B cell (primary cell): ENCODE measurements around the gene PTPRN2. TPM values are rescaled to one million over a fixed set of nuclear protein-coding genes. Genes with fewer than 3 reads are reported as not detected.

ENCODE experiments used
- ATAC-seq: fragments of 200-7000 bp; cut with Tn5 transposase; one replicate; pipeline ENCODE4 v1.10.0; 2021; ENCODE audit warnings: low read depth, mild to moderate bottlenecking, moderate number of reproducible peaks, moderate library complexity
- CTCF ChIA-PET: fragments of 350-600 bp; sonication (Branson Sonifier 250); formaldehyde crosslinking; loops from one replicate; lab custom pipeline; 2021; ENCODE audit warnings: antibody characterized with exemption, inconsistent platforms; lab: Charles Lee
- POLR2A ChIA-PET: fragments of 350-600 bp; sonication (Branson Sonifier 250); formaldehyde crosslinking; loops from one replicate; lab custom pipeline; 2021; ENCODE audit warnings: antibody characterized with exemption; lab: Charles Lee
- DNase-seq: peaks from one replicate; pipeline ENCODE4 v3.0.0; 2013
- H2AFZ ChIP-seq: 2 replicates; pipeline ENCODE4 v1.6.1; 2012; ENCODE audit warnings: mild to moderate bottlenecking, low read depth, low read length; ENCODE audit not compliant: insufficient read depth, poor library complexity, severe bottlenecking
- H3K27ac ChIP-seq, 2 donors: 1 replicate in 1 of 2; 2 replicates in 1 of 2; pipeline ENCODE4 v1.5.1; 2012 to 2013; ENCODE audit warnings: low read length in 2 of 2, mild to moderate bottlenecking in 2 of 2, moderate library complexity in 1 of 2
- H3K27me3 ChIP-seq, 4 experiments: fragments of 200-600 bp in 1 of 4; sonication (generic) in 1 of 4; replicated peaks in 1 of 4; 1 replicate in 2 of 4; 2 replicates in 2 of 4; pipeline versions ENCODE4 v1.6.1 to v1.7.0; 2013 to 2016; ENCODE audit warnings: low read length in 3 of 4, mild to moderate bottlenecking in 2 of 4, mixed read lengths in 1 of 4, moderate library complexity in 1 of 4; ENCODE audit not compliant: insufficient read depth in 4 of 4, control insufficient read depth in 3 of 4; ENCODE audit errors: control extremely low read depth in 1 of 4
- H3K36me3 ChIP-seq, 2 experiments: replicated peaks in 1 of 2; 1 replicate in 1 of 2; 2 replicates in 1 of 2; pipeline versions ENCODE4 v1.6.1 to v1.7.1; 2013; ENCODE audit warnings: low read length in 1 of 2; ENCODE audit not compliant: insufficient read depth in 2 of 2, control insufficient read depth in 1 of 2; ENCODE audit errors: control extremely low read depth in 1 of 2, extremely low read depth in 1 of 2
- H3K4me1 ChIP-seq, 2 donors: fragments of 200-600 bp in 1 of 2; sonication (generic) in 1 of 2; 1 replicate in 1 of 2; 2 replicates in 1 of 2; pipeline versions ENCODE4 v1.5.1 to v1.6.1; 2013 to 2017; ENCODE audit warnings: low read length in 2 of 2; ENCODE audit not compliant: control insufficient read depth in 2 of 2, insufficient read depth in 2 of 2
- H3K4me2 ChIP-seq: replicated peaks from 2 replicates; pipeline ENCODE3; 2012; ENCODE audit warnings: mild to moderate bottlenecking, low read depth, low read length; ENCODE audit not compliant: poor library complexity, severe bottlenecking
- H3K4me3 ChIP-seq, 5 experiments: fragments of 200-600 bp in 1 of 5; sonication (generic) in 1 of 5; 1 replicate in 3 of 5; 2 replicates in 2 of 5; pipeline versions ENCODE4 v1.5.1 to v1.7.0; 2011 to 2016; ENCODE audit warnings: low read length in 4 of 5, mild to moderate bottlenecking in 4 of 5, low read depth in 2 of 5, control low read depth in 1 of 5, moderate library complexity in 1 of 5; ENCODE audit not compliant: insufficient read depth in 1 of 5; ENCODE audit errors: control extremely low read depth in 1 of 5, extremely low read depth in 1 of 5
- H3K79me2 ChIP-seq: fragments of 200-600 bp; sonication (generic); one replicate; pipeline ENCODE4 v1.6.0; 2016; ENCODE audit warnings: low read length; ENCODE audit not compliant: control insufficient read depth, insufficient read depth
- H3K9ac ChIP-seq: fragments of 200-600 bp; sonication (generic); 2 replicates; pipeline ENCODE4 v1.6.1; 2017; ENCODE audit warnings: mild to moderate bottlenecking, low read length, moderate library complexity
- H3K9me3 ChIP-seq, 3 donors: one replicate each; pipeline versions ENCODE4 v1.6.1 to v1.7.1; 2013; ENCODE audit warnings: low read length in 2 of 3; ENCODE audit not compliant: control insufficient read depth in 2 of 3, insufficient read depth in 1 of 3; ENCODE audit errors: control extremely low read depth in 1 of 3
- H4K20me1 ChIP-seq: 2 replicates; pipeline ENCODE4 v1.6.0; 2012; ENCODE audit warnings: mild to moderate bottlenecking, low read length; ENCODE audit not compliant: insufficient read depth, control insufficient read depth, poor library complexity, severe bottlenecking
- H3K27ac Mint-ChIP-seq: one replicate; pipeline ENCODE4 v1.8.0; 2021; ENCODE audit warnings: mixed read lengths
- H3K27me3 Mint-ChIP-seq: one replicate; pipeline ENCODE4 v1.8.0; 2021; ENCODE audit warnings: mixed read lengths
- H3K4me1 Mint-ChIP-seq: one replicate; pipeline ENCODE4 v1.8.0; 2021; ENCODE audit warnings: mixed read lengths
- H3K4me3 Mint-ChIP-seq: one replicate; pipeline ENCODE4 v1.8.0; 2021; ENCODE audit warnings: mixed read lengths
- H3K9me3 Mint-ChIP-seq: one replicate; pipeline ENCODE4 v1.8.0; 2022; ENCODE audit warnings: mixed read lengths; ENCODE audit not compliant: insufficient read depth
- CTCF ChIP-seq: fragments of 200-600 bp; IDR thresholded peaks from one replicate; pipeline ENCODE4 v1.8.0; 2022; ENCODE audit warnings: antibody characterized with exemption, mild to moderate bottlenecking
- EZH2 ChIP-seq: IDR thresholded peaks from 2 replicates; pipeline ENCODE4 v1.6.1; 2012; ENCODE audit warnings: borderline replicate concordance, low read depth, mild to moderate bottlenecking, moderate library complexity, low read length; ENCODE audit not compliant: insufficient read depth, poor library complexity, severe bottlenecking
- WGBS: methylation state at CpG from one replicate; pipeline ENCODE4 v1.1.5; 2013; ENCODE audit warnings: missing lambda C conversion rate; ENCODE audit not compliant: insufficient coverage; 5-methylcytosine and 5-hydroxymethylcytosine counted together
- intact Hi-C: fragments of 100-400 bp; cut with micrococcal nuclease; formaldehyde crosslinking; loops from one replicate; pipeline ENCODE4 v1.10.0; 2022
- polyA plus RNA-seq: library from polyadenylated mRNA; depleted of rRNA; stranded (reverse); fragments of >200 nt; gene quantifications from 2 replicates; pipeline ENCODE4 v1.2.3, GENCODE V29; 2012
- total RNA-seq, 2 donors: library from RNA; stranded (reverse); fragments of 120-200 nt in 1 of 2; gene quantifications; 1 replicate in 1 of 2; 2 replicates in 1 of 2; pipeline versions ENCODE4 v1.2.3 to v1.2.4, GENCODE V29; 2013 to 2022

Gene PTPRN2
- total and polyA plus RNA-seq, 2 donors (not counting 1 experiment from before 2014, with no cell fraction given): 2.0 to 5.0 TPM

GRCh38 chr7:157990881-157991250 lies 596.8 kb downstream of the PTPRN2 start:
- ATAC-seq: no peak

GRCh38 chr7:157990226-157990880 lies 597.3 kb downstream of the PTPRN2 start:
- ATAC-seq: no peak
- H2AFZ ChIP-seq: no peak overlapping the region
- H3K4me1 Mint-ChIP-seq: no peaks in the 10 kb centered on the region
- H3K27me3 ChIP-seq: no peaks in the 10 kb centered on the region
- DNase-seq: no peak
- H3K4me1 ChIP-seq: no peaks in the 10 kb centered on the region
- TF ChIP-seq CTCF: no peak
- no peak for TF ChIP-seq EZH2
- no peaks in the 10 kb centered on the region for H3K27me3 Mint-ChIP-seq
- H3K79me2 ChIP-seq: no peaks in the 10 kb centered on the region
- H3K27ac Mint-ChIP-seq: no peak overlapping the region
- no peak overlapping the region for H3K9ac ChIP-seq
- POLR2A ChIA-PET: no interaction called here
- no peak overlapping the region for H3K4me3 Mint-ChIP-seq
- no peaks in the 10 kb centered on the region for H3K9me3 ChIP-seq
- H3K4me3 ChIP-seq: no peak overlapping the region
- H3K27ac ChIP-seq: no peak overlapping the region
- H3K36me3 ChIP-seq: no peaks in the 10 kb centered on the region
- CTCF ChIA-PET: no interaction called here
- intact Hi-C loops: no loop called here
- H3K9me3 Mint-ChIP-seq: no peaks in the 10 kb centered on the region
- no peak overlapping the region for H3K4me2 ChIP-seq
- H4K20me1 ChIP-seq: no peaks in the 10 kb centered on the region
- 85% methylated on average over 20 of the region's 21 CpGs for WGBS

More at GRCh38 chr7:157990881-157991250, 596.8 kb downstream of the PTPRN2 start:
- intact Hi-C loops: no loop called here
- no peaks in the 10 kb centered on the region for H3K27me3 ChIP-seq
- H3K4me2 ChIP-seq: no peak overlapping the region
- ChIA-PET POLR2A (no interaction called here), CTCF (no interaction called here)
- no peak for TF ChIP-seq CTCF
- TF ChIP-seq EZH2: no peak
- no peak overlapping the region for H2AFZ ChIP-seq
- H3K9ac ChIP-seq: no peak overlapping the region
- no peaks in the 10 kb centered on the region for H3K9me3 Mint-ChIP-seq
- peaks cover 0 to 3% (median 2%) of the 10 kb centered on the region in 3 donors for H3K9me3 ChIP-seq
- no peak for DNase-seq
- no peak overlapping the region for H3K4me3 ChIP-seq
- H3K79me2 ChIP-seq: no peaks in the 10 kb centered on the region
- no peaks in the 10 kb centered on the region for H3K4me1 Mint-ChIP-seq
- H3K27me3 Mint-ChIP-seq: no peaks in the 10 kb centered on the region
- H4K20me1 ChIP-seq: no peaks in the 10 kb centered on the region
- no peaks in the 10 kb centered on the region for H3K4me1 ChIP-seq
- no peak overlapping the region for H3K4me3 Mint-ChIP-seq
- 77% methylated on average over 9 of the region's 9 CpGs for WGBS
- H3K36me3 ChIP-seq: no peaks in the 10 kb centered on the region
- H3K27ac Mint-ChIP-seq: no peak overlapping the region
- H3K27ac ChIP-seq: no peak overlapping the region
